Liver (tissue), 9 donors: ENCODE data around the gene MTHFD1L. TPM values are rescaled to one million over a fixed set of nuclear protein-coding genes. Genes with fewer than 3 reads are reported as not detected.

Source experiments
- DNase-seq: peaks from one replicate; pipeline ENCODE4 v3.0.0-alpha.2; 2017; ENCODE audit warnings: low spot score
- H3K27ac ChIP-seq, 2 donors: one replicate each; pipeline ENCODE4 v1.7.0; 2013; ENCODE audit warnings: inconsistent platforms in 2 of 2, low read length in 2 of 2, control low read depth in 1 of 2, low read depth in 1 of 2, mild to moderate bottlenecking in 1 of 2
- H3K27me3 ChIP-seq, 4 donors: one replicate each; pipeline versions ENCODE4 v1.6.1 to v1.7.0; 2013; ENCODE audit warnings: low read length in 3 of 4, inconsistent platforms in 1 of 4, mild to moderate bottlenecking in 1 of 4, moderate library complexity in 1 of 4; ENCODE audit not compliant: control insufficient read depth in 4 of 4, insufficient read depth in 4 of 4
- H3K36me3 ChIP-seq, 4 donors: one replicate each; pipeline versions ENCODE4 v1.6.1 to v1.7.0; 2013; ENCODE audit warnings: low read length in 3 of 4, mild to moderate bottlenecking in 3 of 4, low read depth in 1 of 4, moderate library complexity in 1 of 4; ENCODE audit not compliant: control insufficient read depth in 4 of 4, insufficient read depth in 3 of 4
- H3K4me1 ChIP-seq, 4 donors: one replicate each; pipeline versions ENCODE4 v1.6.1 to v1.7.0; 2013; ENCODE audit warnings: low read length in 3 of 4, mild to moderate bottlenecking in 3 of 4, moderate library complexity in 1 of 4; ENCODE audit not compliant: control insufficient read depth in 4 of 4, insufficient read depth in 4 of 4
- H3K4me3 ChIP-seq, 3 donors: one replicate each; pipeline versions ENCODE4 v1.6.1 to v1.7.0; 2013; ENCODE audit warnings: low read length in 3 of 3, control low read depth in 1 of 3, low read depth in 1 of 3, mild to moderate bottlenecking in 1 of 3
- H3K9ac ChIP-seq, 2 donors: one replicate each; pipeline ENCODE4 v1.7.0; 2013; ENCODE audit warnings: low read length in 2 of 2, mild to moderate bottlenecking in 2 of 2, moderate library complexity in 2 of 2, control low read depth in 1 of 2, low read depth in 1 of 2
- H3K9me3 ChIP-seq, 4 donors: one replicate each; pipeline versions ENCODE4 v1.6.1 to v1.7.0; 2013; ENCODE audit warnings: low read length in 3 of 4; ENCODE audit not compliant: control insufficient read depth in 4 of 4
- ATF3 ChIP-seq: IDR thresholded peaks from 2 replicates; pipeline ENCODE4 v1.6.1; 2016; ENCODE audit warnings: antibody characterized with exemption
- CTCF ChIP-seq: fragments of 150-350 bp; IDR thresholded peaks from 2 replicates; pipeline ENCODE4 v1.5.1; 2017; ENCODE audit warnings: improper control_type of control experiment, low read depth, low read length; ENCODE audit not compliant: missing input control
- EGR1 ChIP-seq, 2 donors: IDR thresholded peaks; 2 replicates each; pipeline ENCODE4 v1.6.1; 2016 to 2018; ENCODE audit warnings: antibody characterized with exemption in 2 of 2, low read depth in 2 of 2
- FOXA1 ChIP-seq: IDR thresholded peaks from 2 replicates; pipeline ENCODE4 v1.6.1; 2016; ENCODE audit warnings: antibody characterized with exemption
- FOXA2 ChIP-seq: IDR thresholded peaks from 2 replicates; pipeline ENCODE4 v1.6.1; 2016; ENCODE audit warnings: antibody characterized with exemption
- GABPA ChIP-seq, 2 donors: IDR thresholded peaks in 1 of 2; conservative IDR thresholded peaks in 1 of 2; 2 replicates each; pipeline ENCODE4 v1.6.1; 2016; ENCODE audit warnings: antibody characterized with exemption in 2 of 2, mild to moderate bottlenecking in 1 of 2, moderate library complexity in 1 of 2
- HNF4A ChIP-seq, 2 donors: conservative IDR thresholded peaks; 2 replicates each; pipeline ENCODE4 v1.6.1; 2016; ENCODE audit warnings: antibody characterized with exemption in 2 of 2, mild to moderate bottlenecking in 2 of 2
- HNF4G ChIP-seq: IDR thresholded peaks from 2 replicates; pipeline ENCODE4 v1.6.1; 2016; ENCODE audit warnings: antibody characterized with exemption
- JUND ChIP-seq, 2 donors: IDR thresholded peaks; 2 replicates each; pipeline ENCODE4 v1.6.1; 2016; ENCODE audit warnings: antibody characterized with exemption in 2 of 2
- NR2F2 ChIP-seq: IDR thresholded peaks from 2 replicates; pipeline ENCODE4 v1.6.1; 2016; ENCODE audit warnings: antibody characterized with exemption
- RAD21 ChIP-seq, 2 donors: IDR thresholded peaks; 2 replicates each; pipeline ENCODE4 v1.6.1; 2016; ENCODE audit warnings: antibody characterized with exemption in 2 of 2, mild to moderate bottlenecking in 2 of 2
- REST ChIP-seq: IDR thresholded peaks from 2 replicates; pipeline ENCODE4 v1.6.1; 2016; ENCODE audit warnings: antibody characterized with exemption, mild to moderate bottlenecking
- RXRA ChIP-seq, 2 donors: IDR thresholded peaks; 2 replicates each; pipeline ENCODE4 v1.6.1; 2017 to 2018; ENCODE audit warnings: antibody characterized with exemption in 2 of 2, mild to moderate bottlenecking in 1 of 2
- SP1 ChIP-seq: IDR thresholded peaks from 2 replicates; pipeline ENCODE4 v1.6.1; 2018; ENCODE audit warnings: antibody characterized with exemption, mild to moderate bottlenecking
- TAF1 ChIP-seq: conservative IDR thresholded peaks from 2 replicates; pipeline ENCODE4 v1.6.1; 2016; ENCODE audit warnings: antibody characterized with exemption, mild to moderate bottlenecking
- YY1 ChIP-seq: IDR thresholded peaks from 2 replicates; pipeline ENCODE4 v1.6.1; 2016; ENCODE audit warnings: antibody characterized with exemption, mild to moderate bottlenecking
- ZBTB33 ChIP-seq: IDR thresholded peaks from 2 replicates; pipeline ENCODE4 v1.6.1; 2016; ENCODE audit warnings: antibody characterized with exemption
- WGBS: extraction: QIAGEN DNeasy Blood & Tissue Kit; methylation state at CpG from one replicate; pipeline ENCODE4 v1.1.7; 2013; 5-methylcytosine and 5-hydroxymethylcytosine counted together
- polyA plus RNA-seq, 2 donors: library from polyadenylated mRNA; stranded (reverse) in 1 of 2; unstranded in 1 of 2; fragments of 200-250 nt in 1 of 2; fragments of >200 nt in 1 of 2; fragmentation: Nextera tagmentation in 1 of 2; extraction: Ambion mirVana in 1 of 2; gene quantifications; one replicate each; pipeline versions ENCODE4 v1.2.1 to v1.2.3, GENCODE V29; 2013 to 2015
- total RNA-seq, 2 donors: library from RNA; depleted of rRNA; stranded (reverse); fragments of >200 nt; gene quantifications; one replicate each; pipeline ENCODE4 v1.2.3, GENCODE V29; 2014
- donor health status: healthy.
- donor health status: healthy.
- donor health status: healthy.
- donor health status: healthy.
- donor health status: healthy.

Gene MTHFD1L
- total and polyA plus RNA-seq, 4 donors, result 2.0 to 7.7 (median 2.8) TPM

- Histone ChIP-seq H3K9me3 (no peaks in the 10 kb centered on the region), H3K4me1 (no peaks in the 10 kb centered on the region), H3K4me3 (no peak overlapping the region), H3K27me3 (no peaks in the 10 kb centered on the region), H3K36me3 (no peaks in the 10 kb centered on the region), H3K9ac (no peak overlapping the region), H3K27ac (no peak overlapping the region)
- WGBS, result 74% methylated on average over 6 of the region's 6 CpGs
- DNase-seq, result no peak
- TF ChIP-seq TAF1 (no peak), HNF4A (conservative IDR thresholded peaks at IDR 0.05) (no peak), RAD21 (IDR thresholded peaks at IDR 0.05) (no peak), ZBTB33 (no peak), REST (no peak), ATF3 (no peak), HNF4G (no peak), EGR1 (IDR thresholded peaks at IDR 0.05; ENCODE audit: low read depth in 2 of 2) (no peak), GABPA (IDR thresholded peaks at IDR 0.05 in 1 of 2, conservative IDR thresholded peaks at IDR 0.05 in 1 of 2) (no peak), YY1 (no peak)
Measured at GRCh38 chr6:151143806-151144205, 278.3 kb downstream of the MTHFD1L start.

- no peak overlapping the region for H3K4me3 ChIP-seq
- no peak for DNase-seq
- no peaks in the 10 kb centered on the region for H3K36me3 ChIP-seq
- WGBS, result 94% methylated on average over 14 of the region's 14 CpGs
- H3K27ac ChIP-seq, result no peak overlapping the region
- no peaks in the 10 kb centered on the region for H3K4me1 ChIP-seq
- no peak overlapping the region for H3K9ac ChIP-seq
- TF ChIP-seq RXRA (IDR thresholded peaks at IDR 0.05) (no peak), JUND (IDR thresholded peaks at IDR 0.05) (no peak), HNF4G (no peak), HNF4A (conservative IDR thresholded peaks at IDR 0.05) (no peak), CTCF (no peak), TAF1 (no peak), ATF3 (no peak), YY1 (no peak), FOXA2 (no peak), RAD21 (IDR thresholded peaks at IDR 0.05) (no peak), SP1 (no peak), NR2F2 (no peak), FOXA1 (no peak), ZBTB33 (no peak), EGR1 (IDR thresholded peaks at IDR 0.05; ENCODE audit: low read depth in 2 of 2) (no peak)
- no peaks in the 10 kb centered on the region for H3K27me3 ChIP-seq
- no peaks in the 10 kb centered on the region for H3K9me3 ChIP-seq
Measured at GRCh38 chr6:151147118-151147832, 281.8 kb downstream of the MTHFD1L start.
